Fibroblast of lung (primary cell): ENCODE data around the gene WARS2. TPM values are rescaled to one million over a fixed set of nuclear protein-coding genes. Genes with fewer than 3 reads are reported as not detected.

Experiments
- DNase-seq, 2 donors: peaks; one replicate each; pipeline versions ENCODE4 v3.0.0 to v3.0.0-alpha.2; 2010; ENCODE audit warnings: low read depth in 2 of 2
- H2AFZ ChIP-seq: 2 replicates; pipeline ENCODE4 v1.5.1; 2012; ENCODE audit warnings: low read length, control low read depth, inconsistent platforms
- H3K27ac ChIP-seq: 2 replicates; pipeline ENCODE4 v1.5.1; 2011; ENCODE audit warnings: low read length, control low read depth; ENCODE audit not compliant: insufficient read depth
- H3K27me3 ChIP-seq: 2 replicates; pipeline ENCODE4 v1.5.1; 2011; ENCODE audit warnings: mild to moderate bottlenecking, low read length; ENCODE audit not compliant: control insufficient read depth, insufficient read depth
- H3K36me3 ChIP-seq: 2 replicates; pipeline ENCODE4 v1.5.1; 2011; ENCODE audit warnings: low read length; ENCODE audit not compliant: control insufficient read depth, insufficient read depth
- H3K4me1 ChIP-seq: 2 replicates; pipeline ENCODE4 v1.5.1; 2011; ENCODE audit warnings: low read length; ENCODE audit not compliant: control insufficient read depth, insufficient read depth; ENCODE audit errors: extremely low read depth
- H3K4me2 ChIP-seq: 2 replicates; pipeline ENCODE4 v1.5.1; 2011; ENCODE audit warnings: low read length, control low read depth; ENCODE audit not compliant: insufficient read depth; ENCODE audit errors: extremely low read depth
- H3K4me3 ChIP-seq, 4 experiments: fragments of 200-600 bp in 1 of 4; sonication (generic) in 1 of 4; replicated peaks in 1 of 4; 2 replicates each; pipeline ENCODE4 v1.5.1; 2011 to 2016; ENCODE audit warnings: low read length in 4 of 4, low read depth in 3 of 4, mild to moderate bottlenecking in 3 of 4, control low read depth in 2 of 4, inconsistent platforms in 1 of 4, mixed read lengths in 1 of 4; ENCODE audit not compliant: insufficient read depth in 1 of 4; ENCODE audit errors: control extremely low read depth in 1 of 4
- H3K79me2 ChIP-seq: 2 replicates; pipeline ENCODE4 v1.5.1; 2012; ENCODE audit warnings: mild to moderate bottlenecking, low read length, inconsistent platforms; ENCODE audit not compliant: control insufficient read depth, insufficient read depth
- H3K9ac ChIP-seq: 2 replicates; pipeline ENCODE4 v1.5.1; 2011; ENCODE audit warnings: mild to moderate bottlenecking, low read length, control low read depth; ENCODE audit not compliant: insufficient read depth
- H3K9me3 ChIP-seq: 2 replicates; pipeline ENCODE4 v1.5.1; 2012; ENCODE audit warnings: low read depth, low read length; ENCODE audit not compliant: control insufficient read depth, insufficient read depth
- H4K20me1 ChIP-seq: 2 replicates; pipeline ENCODE4 v1.5.1; 2011; ENCODE audit warnings: low read length; ENCODE audit not compliant: control insufficient read depth, insufficient read depth; ENCODE audit errors: extremely low read depth
- CTCF ChIP-seq, 2 donors: IDR thresholded peaks in 1 of 2; conservative IDR thresholded peaks in 1 of 2; 1 replicate in 1 of 2; 2 replicates in 1 of 2; pipeline ENCODE4 v1.5.1; 2011 to 2012; ENCODE audit warnings: low read length in 2 of 2, control low read depth in 1 of 2, inconsistent platforms in 1 of 2, low read depth in 1 of 2, mild to moderate bottlenecking in 1 of 2
- EZH2 ChIP-seq: IDR thresholded peaks from 2 replicates; pipeline ENCODE4 v1.5.1; 2012; ENCODE audit warnings: low read length, control low read depth, mild to moderate bottlenecking; ENCODE audit errors: missing control alignments
- polyA plus RNA-seq, 2 donors: library from polyadenylated mRNA; depleted of rRNA in 1 of 2; stranded (reverse) in 1 of 2; unstranded in 1 of 2; fragments of >200 nt; gene quantifications; 2 replicates each; pipeline ENCODE4 v1.2.1, GENCODE V29; 2011 to 2012; ENCODE audit warnings: missing spikeins in 1 of 2
- total RNA-seq: library from RNA; depleted of rRNA; stranded (reverse); fragments of >200 nt; gene quantifications from 2 replicates; pipeline ENCODE4 v1.2.1, GENCODE V29; 2014

The WARS2 gene
- total and polyA plus RNA-seq, 2 donors (not counting 1 experiment from before 2014, with no cell fraction given), result 13.3 to 20.3 TPM

DNA sequence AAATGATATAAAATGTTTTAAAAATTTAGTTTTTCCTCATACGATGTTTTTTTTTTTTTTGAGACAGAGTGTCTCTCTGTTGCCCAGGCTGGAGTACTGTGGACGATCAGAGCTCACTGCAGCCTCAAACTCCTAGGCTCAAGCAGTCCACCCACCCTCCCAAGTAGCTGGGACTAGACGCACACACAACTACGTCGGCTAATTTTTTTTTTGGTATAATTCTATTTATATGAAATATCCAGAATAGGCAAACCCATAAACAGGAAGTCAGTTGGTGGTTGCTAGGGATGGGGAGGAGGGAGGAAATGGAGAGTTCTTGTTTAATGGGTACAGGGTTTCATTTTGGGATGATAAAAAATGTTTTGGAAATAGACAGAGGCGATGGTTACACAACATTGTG is 56.5 kb downstream of the WARS2 start:
- H3K4me1 ChIP-seq, result peaks cover 12% of the 10 kb centered on the region
- H3K9me3 ChIP-seq, result no peaks in the 10 kb centered on the region
- no peak overlapping the region for H2AFZ ChIP-seq
- no peak overlapping the region for H3K27ac ChIP-seq
- no peak overlapping the region for H3K4me2 ChIP-seq
- H3K27me3 ChIP-seq, result no peaks in the 10 kb centered on the region
- H3K79me2 ChIP-seq, result no peaks in the 10 kb centered on the region
- no peak overlapping the region for H3K4me3 ChIP-seq
- H3K36me3 ChIP-seq, result no peaks in the 10 kb centered on the region
- no peaks in the 10 kb centered on the region for H4K20me1 ChIP-seq
- TF ChIP-seq CTCF (conservative IDR thresholded peaks at IDR 0.05 in 1 of 2, IDR thresholded peaks at IDR 0.05 in 1 of 2; ENCODE audit: low read depth in 1 of 2, low read length in 2 of 2) (no peak), EZH2 (no peak)
- DNase-seq, result no peak
- H3K9ac ChIP-seq, result no peak overlapping the region

GRCh38 chr1:119083479-119083878 is 57.0 kb downstream of the WARS2 start:
- no peak overlapping the region for H3K9ac ChIP-seq
- H4K20me1 ChIP-seq, result no peaks in the 10 kb centered on the region
- no peaks in the 10 kb centered on the region for H3K36me3 ChIP-seq
- TF ChIP-seq CTCF (conservative IDR thresholded peaks at IDR 0.05 in 1 of 2, IDR thresholded peaks at IDR 0.05 in 1 of 2; ENCODE audit: low read depth in 1 of 2, low read length in 2 of 2) (no peak), EZH2 (no peak)
- H3K4me3 ChIP-seq, result no peak overlapping the region
- no peak for DNase-seq
- H3K4me2 ChIP-seq, result no peak overlapping the region
- H3K27ac ChIP-seq, result no peak overlapping the region
- no peaks in the 10 kb centered on the region for H3K27me3 ChIP-seq
- no peak overlapping the region for H2AFZ ChIP-seq
- H3K4me1 ChIP-seq, result peaks cover 12% of the 10 kb centered on the region
- H3K9me3 ChIP-seq, result no peaks in the 10 kb centered on the region
- no peaks in the 10 kb centered on the region for H3K79me2 ChIP-seq

- Histone ChIP-seq H3K9ac (no peak overlapping the region), H3K27me3 (no peaks in the 10 kb centered on the region), H3K4me2 (no peak overlapping the region), H3K4me3 (no peak overlapping the region), H3K9me3 (no peaks in the 10 kb centered on the region), H3K27ac (no peak overlapping the region), H2AFZ (no peak overlapping the region), H4K20me1 (no peaks in the 10 kb centered on the region), H3K79me2 (no peaks in the 10 kb centered on the region), H3K4me1 (peaks cover 12% of the 10 kb centered on the region), H3K36me3 (no peaks in the 10 kb centered on the region)
- DNase-seq, result peak in 1 of 2 donors; percentile 23
- TF ChIP-seq CTCF (conservative IDR thresholded peaks at IDR 0.05 in 1 of 2, IDR thresholded peaks at IDR 0.05 in 1 of 2; ENCODE audit: low read depth in 1 of 2, low read length in 2 of 2) (no peak), EZH2 (no peak)
Observed at GRCh38 chr1:119081700-119082099, 58.8 kb downstream of the WARS2 start.
